Neural cell (in vitro differentiated cells): ENCODE data around the gene RRN3.
"Not testable (repeated sequence)": the region's sequence is repeated elsewhere in the genome, so short reads cannot be mapped to it uniquely, and the experiment has no call there.

Experiments used
- EP300 ChIP-seq: fragments of 450-650 bp; conservative IDR thresholded peaks from 2 replicates; pipeline ENCODE4 v1.6.1; 2014; ENCODE audit warnings: antibody characterized with exemption, mild to moderate bottlenecking, moderate library complexity; ENCODE audit not compliant: poor library complexity, severe bottlenecking
- POLR2AphosphoS5 ChIP-seq: IDR thresholded peaks from 2 replicates; pipeline ENCODE4 v1.6.1; 2012
- SMC3 ChIP-seq: fragments of 450-650 bp; conservative IDR thresholded peaks from 2 replicates; pipeline ENCODE4 v1.6.1; 2014; ENCODE audit warnings: antibody characterized with exemption, mild to moderate bottlenecking, moderate library complexity; ENCODE audit not compliant: poor library complexity
- TF ChIP-seq, protein P1 (sequence below): fragments of 450-650 bp; IDR thresholded peaks from 2 replicates; pipeline ENCODE4 v1.5.1; 2014; ENCODE audit warnings: antibody characterized with exemption, mild to moderate bottlenecking, moderate library complexity; ENCODE audit not compliant: poor library complexity, severe bottlenecking

GRCh38 chr16:15100372-15100987 lies 6.4 kb upstream of the RRN3 start:
- TF ChIP-seq, protein P1, sequence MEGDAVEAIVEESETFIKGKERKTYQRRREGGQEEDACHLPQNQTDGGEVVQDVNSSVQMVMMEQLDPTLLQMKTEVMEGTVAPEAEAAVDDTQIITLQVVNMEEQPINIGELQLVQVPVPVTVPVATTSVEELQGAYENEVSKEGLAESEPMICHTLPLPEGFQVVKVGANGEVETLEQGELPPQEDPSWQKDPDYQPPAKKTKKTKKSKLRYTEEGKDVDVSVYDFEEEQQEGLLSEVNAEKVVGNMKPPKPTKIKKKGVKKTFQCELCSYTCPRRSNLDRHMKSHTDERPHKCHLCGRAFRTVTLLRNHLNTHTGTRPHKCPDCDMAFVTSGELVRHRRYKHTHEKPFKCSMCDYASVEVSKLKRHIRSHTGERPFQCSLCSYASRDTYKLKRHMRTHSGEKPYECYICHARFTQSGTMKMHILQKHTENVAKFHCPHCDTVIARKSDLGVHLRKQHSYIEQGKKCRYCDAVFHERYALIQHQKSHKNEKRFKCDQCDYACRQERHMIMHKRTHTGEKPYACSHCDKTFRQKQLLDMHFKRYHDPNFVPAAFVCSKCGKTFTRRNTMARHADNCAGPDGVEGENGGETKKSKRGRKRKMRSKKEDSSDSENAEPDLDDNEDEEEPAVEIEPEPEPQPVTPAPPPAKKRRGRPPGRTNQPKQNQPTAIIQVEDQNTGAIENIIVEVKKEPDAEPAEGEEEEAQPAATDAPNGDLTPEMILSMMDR = not testable (repeated sequence)
- not testable (repeated sequence) for TF ChIP-seq POLR2AphosphoS5, EP300, SMC3
